ENCODE results near the gene PAX4.

- TF ChIP-seq ZNF8 (CRISPR knock-in tag; IDR thresholded peaks at IDR 0.05) (no peak), ZNF565 (CRISPR knock-in tag; conservative IDR thresholded peaks at IDR 0.05; ENCODE audit: low read depth) (no peak), OSR1 (CRISPR knock-in tag; IDR thresholded peaks at IDR 0.05) (no peak), ZC3H10 (CRISPR knock-in tag; IDR thresholded peaks at IDR 0.05) (no peak), TCF4 (CRISPR knock-in tag; IDR thresholded peaks at IDR 0.05; ENCODE audit: borderline replicate concordance) (no peak)
These were observed 28.0 kb downstream of the PAX4 start for GRCh38 chr7:127589896-127590295.
